Stimulated activated effector memory CD8-positive, alpha-beta T cell treated with anti-CD3 and anti-CD28 coated beads, Interleukin-12 subunit alpha, Interleukin-12 subunit beta, amount 100 ng/mL, for 72 hours (primary cell): Measurements from ENCODE around the gene AFF2.
"Not testable (repeated sequence)": the region's sequence is repeated elsewhere in the genome, so short reads cannot be mapped to it uniquely, and the experiment has no call there.

Experiments used
- ATAC-seq: fragments of 150-1000 bp; cut with Tn5 transposase; 2 replicates; pipeline ENCODE4 v1.10.0; 2021
- DNase-seq, 2 donors: peaks; one replicate each; pipeline ENCODE4 v3.0.0; 2021 to 2022; ENCODE audit warnings: low spot score in 2 of 2
- H3K27ac Mint-ChIP-seq: one replicate; pipeline ENCODE4 v1.8.0; 2022; ENCODE audit warnings: mild to moderate bottlenecking, mixed read lengths
- H3K36me3 Mint-ChIP-seq: one replicate; pipeline ENCODE4 v1.8.0; 2022; ENCODE audit warnings: mild to moderate bottlenecking, mixed read lengths
- H3K4me1 Mint-ChIP-seq: one replicate; pipeline ENCODE4 v1.8.0; 2022; ENCODE audit warnings: mixed read lengths
- H3K4me3 Mint-ChIP-seq: one replicate; pipeline ENCODE4 v1.8.0; 2022; ENCODE audit warnings: mild to moderate bottlenecking, mixed read lengths
- H3K9me3 Mint-ChIP-seq: one replicate; pipeline ENCODE4 v1.8.0; 2022; ENCODE audit warnings: mixed read lengths

The AFF2 gene

DNA sequence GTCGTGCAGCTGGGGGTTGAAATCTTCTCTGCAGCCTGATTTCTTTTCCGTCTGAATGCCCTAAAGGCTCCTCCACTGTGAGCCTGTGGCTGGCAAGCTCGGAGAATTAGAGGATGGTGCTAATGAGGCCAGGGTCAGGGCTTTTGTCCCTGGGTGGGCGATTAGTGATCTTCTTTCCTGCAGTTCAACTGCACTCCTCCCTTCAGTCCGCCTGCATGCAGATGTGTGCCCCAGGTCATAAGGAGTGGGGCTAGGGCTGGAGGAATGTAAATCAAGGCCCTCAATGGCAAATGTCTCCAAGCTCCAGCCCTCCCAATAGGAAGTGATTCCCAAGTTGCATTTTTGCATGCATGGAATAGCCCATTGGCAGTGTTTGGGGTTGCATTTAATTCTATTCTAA is 405.0 kb downstream of the AFF2 start:
- Mint-ChIP-seq H3K27ac (no peak overlapping the region), H3K4me1 (no peaks in the 10 kb centered on the region), H3K4me3 (no peak overlapping the region), H3K36me3 (no peaks in the 10 kb centered on the region), H3K9me3 (no peaks in the 10 kb centered on the region)
- no peak for ATAC-seq
- DNase-seq: no peak

DNA sequence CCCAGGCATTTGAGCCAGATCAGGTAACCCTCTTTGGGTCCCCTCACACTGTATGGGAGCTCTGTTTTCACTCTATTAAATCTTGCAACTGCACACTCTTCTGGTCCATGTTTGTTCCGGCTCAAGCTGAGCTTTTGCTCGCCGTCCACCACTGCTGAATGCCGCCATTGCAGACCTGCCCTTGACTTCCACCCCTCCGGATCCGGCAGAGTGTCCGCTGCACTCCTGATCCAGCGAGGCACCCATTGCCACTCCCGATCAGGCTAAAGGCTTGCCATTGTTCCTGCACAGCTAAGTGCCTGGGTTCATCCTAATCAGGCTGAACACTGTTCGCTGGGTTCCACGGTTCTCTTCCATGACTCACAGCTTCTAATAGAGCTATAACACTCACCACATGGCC is 406.2 kb downstream of the AFF2 start:
- not testable (repeated sequence) for H3K27ac Mint-ChIP-seq, H3K4me3 Mint-ChIP-seq, H3K4me1 Mint-ChIP-seq, DNase-seq, H3K36me3 Mint-ChIP-seq, ATAC-seq, H3K9me3 Mint-ChIP-seq

DNA sequence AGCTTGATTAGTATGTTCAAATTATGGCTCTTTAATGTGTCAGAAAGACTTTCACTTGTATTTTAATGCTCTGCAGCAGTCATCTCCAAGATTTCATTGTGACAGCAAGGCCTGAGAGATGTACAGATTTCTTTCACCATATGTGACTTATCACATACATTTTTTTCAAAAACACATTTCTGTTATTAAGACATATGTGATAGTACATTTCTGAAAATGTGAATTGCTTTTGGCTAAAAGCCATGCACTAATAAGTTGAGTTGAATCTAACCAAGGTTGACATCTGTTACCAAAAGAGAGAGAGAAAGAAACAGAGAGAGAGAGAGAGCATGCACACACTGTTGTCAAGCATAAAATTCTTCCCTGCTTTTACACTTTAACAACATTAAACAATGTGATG is 409.3 kb downstream of the AFF2 start:
- ATAC-seq (no peak), DNase-seq (no peak)
- H3K9me3 Mint-ChIP-seq: no peaks in the 10 kb centered on the region
- H3K4me3 Mint-ChIP-seq: no peak overlapping the region
- no peak overlapping the region for H3K27ac Mint-ChIP-seq
- no peaks in the 10 kb centered on the region for H3K4me1 Mint-ChIP-seq
- no peaks in the 10 kb centered on the region for H3K36me3 Mint-ChIP-seq

DNA sequence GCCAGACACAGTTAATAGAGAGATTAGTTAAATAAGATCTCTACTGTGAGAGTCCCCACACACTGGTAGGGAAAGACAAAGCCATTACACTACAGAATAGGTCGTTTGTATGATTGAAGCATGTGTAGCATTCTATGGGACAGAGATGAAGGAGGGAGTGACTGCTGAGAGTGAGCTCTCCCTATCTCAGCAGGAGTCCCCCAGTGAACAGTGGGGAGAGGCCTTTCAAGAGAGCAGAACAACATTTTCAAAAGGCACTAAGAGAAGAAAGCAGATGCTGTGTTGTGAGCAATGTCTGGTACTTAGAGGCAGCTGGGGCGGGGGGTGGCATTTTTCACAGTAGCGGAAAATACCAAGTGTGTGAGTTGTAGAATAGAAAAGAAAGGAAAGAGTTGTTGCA is 413.6 kb downstream of the AFF2 start:
- Mint-ChIP-seq H3K36me3 (no peaks in the 10 kb centered on the region), H3K4me3 (no peak overlapping the region), H3K27ac (no peak overlapping the region), H3K9me3 (no peaks in the 10 kb centered on the region), H3K4me1 (no peaks in the 10 kb centered on the region)
- DNase-seq: no peak
- no peak for ATAC-seq

DNA sequence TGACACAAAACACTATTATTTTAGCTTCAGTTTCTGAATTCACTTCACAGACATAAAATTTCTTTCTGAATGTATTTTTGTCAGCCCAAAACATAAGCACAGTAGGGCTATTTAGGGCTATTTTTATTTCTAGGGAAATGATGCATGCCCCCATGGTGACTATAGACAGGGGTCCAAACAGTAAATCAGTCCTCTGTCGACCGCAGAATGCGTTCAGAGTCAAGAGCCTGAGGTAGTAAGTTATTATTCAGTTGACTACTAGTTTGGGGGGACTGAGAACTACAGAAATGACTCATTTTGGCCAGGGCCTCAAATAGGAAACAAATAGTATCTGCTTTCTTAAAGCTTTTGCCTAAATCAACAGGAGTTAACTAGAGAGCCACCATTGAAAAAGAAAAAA is 414.4 kb downstream of the AFF2 start:
- ATAC-seq: no peak
- Mint-ChIP-seq H3K36me3 (no peaks in the 10 kb centered on the region), H3K27ac (no peak overlapping the region), H3K4me1 (no peaks in the 10 kb centered on the region), H3K4me3 (no peak overlapping the region), H3K9me3 (no peaks in the 10 kb centered on the region)
- no peak for DNase-seq

DNA sequence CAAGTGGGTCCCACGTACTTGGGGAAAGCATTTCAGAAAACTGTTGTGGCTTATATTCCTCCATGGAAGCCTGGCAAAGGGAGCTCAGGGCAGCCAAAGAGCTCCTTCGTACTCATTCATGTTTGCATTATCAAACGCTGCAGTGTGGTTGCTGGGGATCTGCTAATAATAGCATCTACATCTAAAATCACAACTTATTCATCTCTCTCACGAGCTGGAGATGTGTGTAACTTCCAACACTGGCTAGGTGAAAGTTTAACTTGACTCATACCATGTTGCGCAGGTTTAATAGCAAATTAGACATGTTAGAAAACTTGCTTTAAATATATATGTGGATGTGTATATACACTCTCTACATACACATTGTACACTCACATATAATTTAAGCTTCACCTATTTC is 415.1 kb downstream of the AFF2 start:
- no peaks in the 10 kb centered on the region for H3K9me3 Mint-ChIP-seq

DNA sequence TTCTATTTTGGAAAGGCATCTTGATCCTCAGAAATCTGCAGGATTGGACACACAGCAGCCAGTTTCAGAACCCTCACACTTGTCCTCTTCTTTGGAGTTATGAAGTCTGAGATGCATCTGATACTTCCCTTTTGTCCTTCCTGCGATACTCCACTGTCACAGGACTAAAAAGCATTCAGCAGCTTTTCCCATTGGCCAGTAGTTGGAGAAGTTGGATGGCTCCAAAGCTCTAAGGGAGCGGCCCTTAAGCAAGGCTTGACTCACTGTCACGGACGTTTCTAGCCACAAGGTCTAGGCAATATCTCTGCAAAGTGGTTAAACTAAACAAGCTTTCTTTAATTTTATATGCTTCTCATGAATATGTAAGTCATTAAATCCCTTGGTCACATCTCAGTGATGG is 417.0 kb downstream of the AFF2 start:
- Mint-ChIP-seq H3K9me3 (no peaks in the 10 kb centered on the region), H3K27ac (no peak overlapping the region), H3K4me3 (no peak overlapping the region), H3K4me1 (no peaks in the 10 kb centered on the region), H3K36me3 (no peaks in the 10 kb centered on the region)
- ATAC-seq (no peak), DNase-seq (no peak)

More for the DNA sequence above, 415.1 kb downstream of the AFF2 start:
- DNase-seq: no peak
- no peaks in the 10 kb centered on the region for H3K36me3 Mint-ChIP-seq
- H3K4me3 Mint-ChIP-seq: no peak overlapping the region
- no peaks in the 10 kb centered on the region for H3K4me1 Mint-ChIP-seq
- no peak overlapping the region for H3K27ac Mint-ChIP-seq
- no peak for ATAC-seq

DNA sequence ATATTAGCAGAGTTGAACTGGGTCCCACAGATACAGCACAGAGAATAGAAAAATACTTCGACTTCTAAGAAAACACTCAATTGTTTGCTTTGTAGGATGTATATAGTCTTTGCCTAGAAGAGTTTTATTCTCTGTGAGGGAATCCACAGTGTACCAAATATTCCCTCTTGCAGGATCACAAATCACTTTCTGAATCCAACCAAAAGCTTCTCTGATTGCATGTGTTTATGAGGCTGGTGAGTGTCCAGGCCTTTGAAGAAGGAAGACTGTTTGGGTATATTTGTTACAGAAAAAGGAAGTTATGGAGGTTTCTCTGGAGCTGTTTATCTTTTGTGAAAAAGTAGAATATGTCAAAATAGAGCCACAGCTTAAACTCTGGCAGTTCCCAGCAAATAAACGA is 423.2 kb downstream of the AFF2 start:
- Mint-ChIP-seq H3K4me3 (no peak overlapping the region), H3K27ac (no peak overlapping the region), H3K36me3 (no peaks in the 10 kb centered on the region), H3K9me3 (no peaks in the 10 kb centered on the region), H3K4me1 (no peaks in the 10 kb centered on the region)
- DNase-seq (no peak), ATAC-seq (no peak)

DNA sequence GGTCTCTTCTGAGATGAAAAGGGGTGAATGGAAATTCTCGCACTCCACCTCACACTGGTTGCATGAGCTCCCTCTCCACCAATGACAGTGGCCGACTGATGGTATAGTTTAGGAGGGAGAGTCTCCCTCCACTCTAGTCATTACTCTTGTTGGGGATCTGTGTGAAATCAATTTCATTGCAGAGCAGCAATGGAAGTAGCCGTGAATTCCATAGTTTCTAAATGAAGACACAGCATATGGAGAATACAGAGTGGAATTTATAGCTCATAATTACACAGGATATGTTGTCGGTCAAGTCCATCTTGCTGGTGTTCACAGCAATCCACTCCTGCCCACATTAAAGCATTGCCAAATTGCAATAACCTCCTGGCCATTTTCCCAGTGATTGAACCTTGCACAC is 426.0 kb downstream of the AFF2 start:
- Mint-ChIP-seq H3K4me3 (no peak overlapping the region), H3K36me3 (no peaks in the 10 kb centered on the region), H3K4me1 (no peaks in the 10 kb centered on the region), H3K9me3 (no peaks in the 10 kb centered on the region), H3K27ac (no peak overlapping the region)
- DNase-seq: no peak
- ATAC-seq: no peak

DNA sequence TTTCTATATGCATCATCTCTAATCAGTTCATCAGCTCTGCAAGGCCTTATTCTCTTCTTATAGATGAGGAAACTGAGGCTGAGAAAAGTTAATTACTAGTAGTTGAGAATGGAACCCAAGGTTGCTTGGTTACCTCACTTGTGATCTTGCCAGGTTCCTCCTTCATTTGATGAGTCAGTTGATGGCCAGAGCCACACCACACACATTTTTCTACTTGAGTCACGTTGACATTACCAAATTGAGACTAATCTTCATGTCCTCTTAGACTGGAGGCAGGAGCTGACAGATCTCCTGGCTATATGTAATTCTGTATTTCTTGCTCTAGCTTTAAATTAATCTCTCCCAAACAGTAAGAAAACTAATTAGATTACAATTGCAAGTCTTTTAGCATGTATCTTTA is 428.4 kb downstream of the AFF2 start:
- no peaks in the 10 kb centered on the region for H3K36me3 Mint-ChIP-seq
- ATAC-seq (no peak), DNase-seq (no peak)
- H3K4me1 Mint-ChIP-seq: no peaks in the 10 kb centered on the region
- H3K4me3 Mint-ChIP-seq: no peak overlapping the region
- H3K9me3 Mint-ChIP-seq: no peaks in the 10 kb centered on the region
- H3K27ac Mint-ChIP-seq: no peak overlapping the region

DNA sequence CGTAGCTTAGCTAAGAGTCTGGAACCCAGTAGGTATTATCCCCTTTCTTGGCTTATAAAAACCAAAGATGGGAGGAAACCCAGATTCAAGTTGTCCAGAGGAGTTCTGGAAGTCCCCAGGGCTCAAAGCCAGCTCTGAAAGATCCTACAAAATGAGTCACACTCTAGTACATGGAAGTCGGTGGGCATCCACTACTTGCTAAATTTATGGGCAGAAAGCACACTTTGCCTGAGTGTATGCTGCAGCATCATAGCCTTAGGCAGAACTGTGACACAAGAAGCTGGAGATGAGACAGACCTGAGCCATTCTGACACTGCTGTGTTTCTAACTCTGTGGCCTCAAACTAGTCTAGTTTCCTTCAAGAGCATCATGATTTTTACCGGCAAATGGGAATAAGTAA is 429.3 kb downstream of the AFF2 start:
- Mint-ChIP-seq H3K9me3 (no peaks in the 10 kb centered on the region), H3K27ac (no peak overlapping the region), H3K4me1 (no peaks in the 10 kb centered on the region), H3K4me3 (no peak overlapping the region), H3K36me3 (no peaks in the 10 kb centered on the region)
- ATAC-seq (no peak), DNase-seq (no peak)

DNA sequence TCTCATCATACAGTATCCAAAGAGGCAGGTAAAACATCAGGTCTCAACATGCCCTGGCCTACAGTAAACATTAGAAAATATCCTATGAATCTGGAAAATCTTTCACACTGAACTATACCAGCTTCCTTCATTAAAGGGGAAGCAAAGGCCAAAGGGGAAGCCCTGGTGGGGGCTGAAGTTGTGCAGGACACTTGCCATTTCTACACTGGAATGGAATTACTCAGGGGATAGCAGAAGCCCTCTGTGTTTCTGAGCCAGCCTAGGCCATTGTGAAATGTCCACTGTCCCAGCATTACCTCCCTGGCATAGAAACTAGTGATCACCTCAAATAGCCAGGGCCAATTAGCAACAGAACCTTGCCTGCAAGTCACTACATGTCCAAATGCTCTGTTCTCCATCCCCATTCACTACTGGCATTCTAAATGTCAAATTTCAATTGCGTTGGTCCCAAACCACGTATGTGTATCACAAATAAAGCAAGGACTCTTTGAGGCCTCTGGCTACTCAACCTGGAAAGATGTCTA is 429.9 kb downstream of the AFF2 start:
- no peaks in the 10 kb centered on the region for H3K9me3 Mint-ChIP-seq
- ATAC-seq (no peak), DNase-seq (no peak)
- H3K36me3 Mint-ChIP-seq: no peaks in the 10 kb centered on the region
- H3K4me3 Mint-ChIP-seq: no peak overlapping the region
- H3K27ac Mint-ChIP-seq: no peak overlapping the region
- no peaks in the 10 kb centered on the region for H3K4me1 Mint-ChIP-seq

DNA sequence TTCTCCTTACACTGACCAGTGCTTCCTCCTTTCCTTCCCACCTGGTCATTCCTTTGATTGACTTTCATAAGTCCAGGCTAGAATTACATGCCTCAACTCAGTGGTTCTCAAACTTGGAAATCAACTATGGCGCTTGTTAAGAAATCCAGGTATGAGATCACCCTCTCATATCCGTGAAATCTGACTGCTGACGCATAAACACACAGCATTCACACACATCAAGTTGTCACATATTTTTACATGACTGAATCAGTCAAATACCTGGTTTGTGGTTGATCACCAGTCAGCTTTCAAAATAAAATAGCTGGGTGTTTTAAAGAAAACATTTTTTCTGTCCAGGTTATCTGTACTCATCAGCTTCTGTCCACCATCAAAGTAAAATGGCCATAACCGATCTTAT is 433.5 kb downstream of the AFF2 start:
- no peak for DNase-seq
- no peaks in the 10 kb centered on the region for H3K36me3 Mint-ChIP-seq
- no peak overlapping the region for H3K27ac Mint-ChIP-seq
- ATAC-seq: no peak
- no peak overlapping the region for H3K4me3 Mint-ChIP-seq
- no peaks in the 10 kb centered on the region for H3K4me1 Mint-ChIP-seq
- no peaks in the 10 kb centered on the region for H3K9me3 Mint-ChIP-seq

DNA sequence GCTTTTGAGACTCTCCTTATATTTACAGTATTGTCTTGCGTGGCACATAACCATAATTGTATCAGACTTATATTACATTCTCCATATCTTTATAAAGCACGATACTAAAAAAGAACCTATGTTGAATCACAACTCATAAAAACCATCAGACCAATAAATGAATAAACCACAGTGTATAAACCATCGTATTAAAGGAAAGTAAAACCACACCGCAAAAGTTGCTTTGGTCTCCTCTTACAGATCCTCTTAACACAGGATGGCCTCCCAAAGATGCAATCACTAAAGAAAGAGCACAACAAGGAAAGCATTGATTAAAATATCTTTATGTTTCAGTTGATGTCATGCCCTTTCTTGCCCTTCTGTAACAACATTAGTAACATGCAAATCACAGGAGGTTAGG is 437.9 kb downstream of the AFF2 start:
- ATAC-seq: no peak
- H3K4me1 Mint-ChIP-seq: no peaks in the 10 kb centered on the region
- no peaks in the 10 kb centered on the region for H3K36me3 Mint-ChIP-seq
- H3K27ac Mint-ChIP-seq: no peak overlapping the region
- no peak overlapping the region for H3K4me3 Mint-ChIP-seq
- H3K9me3 Mint-ChIP-seq: no peaks in the 10 kb centered on the region
- no peak for DNase-seq

DNA sequence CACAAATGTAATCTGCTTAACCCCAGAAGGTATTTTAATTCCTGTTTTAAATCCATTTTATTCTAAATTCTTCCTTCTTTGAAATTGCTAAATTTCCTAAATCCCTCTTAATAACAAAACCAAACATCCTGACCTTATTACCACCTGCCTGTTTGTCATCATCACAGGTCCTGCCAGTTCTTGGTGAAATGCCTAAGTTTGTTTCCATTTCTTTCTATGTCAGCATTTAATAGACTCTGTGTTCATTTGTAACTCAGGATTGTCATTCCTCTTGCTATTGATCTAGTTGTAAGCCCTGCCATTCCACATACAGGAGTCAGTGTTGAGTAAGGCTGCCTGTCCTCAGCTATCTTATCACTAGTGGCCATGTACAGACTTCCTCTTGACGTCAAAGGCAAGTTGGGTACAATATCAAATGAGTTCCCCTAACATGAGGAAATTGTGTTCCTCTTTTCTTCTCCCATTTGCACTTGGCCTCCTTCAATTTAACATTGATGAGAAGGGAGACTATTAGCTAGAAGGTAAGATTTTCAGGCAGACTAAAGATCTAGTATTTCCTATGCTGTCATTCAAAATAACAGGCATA is 440.1 kb downstream of the AFF2 start:
- Mint-ChIP-seq H3K4me3 (no peak overlapping the region), H3K9me3 (no peaks in the 10 kb centered on the region), H3K36me3 (no peaks in the 10 kb centered on the region), H3K4me1 (no peaks in the 10 kb centered on the region), H3K27ac (no peak overlapping the region)
- DNase-seq (no peak), ATAC-seq (no peak)

DNA sequence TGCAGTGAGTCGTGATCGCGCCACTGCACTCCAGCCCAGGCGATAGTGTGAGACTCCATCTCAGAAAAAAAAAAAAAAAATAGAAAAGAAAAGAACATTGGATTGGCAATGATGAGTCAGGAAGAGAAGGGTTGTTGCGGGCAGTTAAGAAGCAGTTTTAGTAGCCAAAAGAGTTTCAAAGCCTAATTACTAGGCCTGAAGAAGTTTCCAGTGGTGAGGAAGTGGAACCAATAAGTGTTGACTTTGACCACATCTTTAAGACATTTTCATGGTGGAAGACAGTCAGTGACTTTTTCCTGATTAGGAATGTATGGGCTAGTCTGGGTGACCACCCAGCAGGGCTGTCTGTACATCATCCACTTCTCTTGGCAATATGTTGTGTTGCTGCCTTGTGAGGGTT is 442.3 kb downstream of the AFF2 start:
- Mint-ChIP-seq H3K36me3 (no peaks in the 10 kb centered on the region), H3K9me3 (no peaks in the 10 kb centered on the region), H3K27ac (no peak overlapping the region), H3K4me1 (no peaks in the 10 kb centered on the region), H3K4me3 (no peak overlapping the region)
- ATAC-seq (no peak), DNase-seq (no peak)

DNA sequence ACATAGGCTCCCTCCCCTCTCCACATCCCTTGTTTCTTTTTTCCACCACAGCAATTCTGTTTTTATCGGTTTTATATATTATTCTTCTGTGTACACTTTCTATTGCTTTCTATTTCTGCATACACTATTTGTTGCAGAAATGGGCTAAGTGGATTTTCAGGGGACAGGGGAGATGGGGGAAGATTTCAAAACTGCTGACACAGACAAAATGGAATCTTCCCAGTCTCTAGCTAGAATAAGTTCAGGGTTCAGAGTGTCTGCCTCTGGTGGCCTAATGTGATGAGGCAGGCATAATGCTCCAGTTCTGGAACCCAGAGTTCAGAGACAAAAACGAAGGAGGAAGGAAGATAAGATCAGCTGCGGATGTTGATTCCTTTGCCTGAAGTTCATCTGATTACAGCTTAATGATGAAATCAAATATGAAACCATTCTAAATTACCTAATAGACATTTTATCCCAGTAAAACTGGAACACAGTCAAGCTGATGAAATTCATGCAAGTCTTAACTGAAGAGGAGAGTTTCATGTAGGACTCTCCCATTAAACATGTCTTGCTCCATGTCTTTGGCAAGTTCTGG is 447.1 kb downstream of the AFF2 start:
- Mint-ChIP-seq H3K36me3 (no peaks in the 10 kb centered on the region), H3K4me3 (no peak overlapping the region), H3K9me3 (no peaks in the 10 kb centered on the region), H3K4me1 (no peaks in the 10 kb centered on the region), H3K27ac (no peak overlapping the region)
- DNase-seq (no peak), ATAC-seq (no peak)
